Heart left ventricle (tissue), 16 donors: ENCODE measurements around the gene RPS15. TPM values are rescaled to one million over a fixed set of nuclear protein-coding genes. Genes with fewer than 3 reads are reported as not detected.

Experiments used
- ATAC-seq, 4 donors: fragments of 200-7000 bp; cut with Tn5 transposase; one replicate each; pipeline ENCODE4 v1.9.1; 2020 to 2022; ENCODE audit warnings: moderate library complexity in 4 of 4, mild to moderate bottlenecking in 3 of 4, moderate number of reproducible peaks in 1 of 4
- DNase-seq, 5 donors: peaks; one replicate each; pipeline ENCODE4 v3.0.0-alpha.2; 2020
- H3K27ac ChIP-seq, 12 donors: fragments of 200-600 bp; sonication (generic) in 4 of 12; one replicate each; pipeline versions ENCODE4 v1.5.0 to v1.8.0; 2016 to 2022; ENCODE audit warnings: mild to moderate bottlenecking in 2 of 12
- H3K27me3 ChIP-seq, 9 donors: fragments of 200-600 bp; sonication (generic) in 2 of 9; one replicate each; pipeline versions ENCODE4 v1.5.1 to v1.8.0; 2016 to 2022; ENCODE audit warnings: mild to moderate bottlenecking in 3 of 9
- H3K36me3 ChIP-seq, 9 donors: fragments of 200-600 bp; sonication (generic) in 2 of 9; one replicate each; pipeline versions ENCODE4 v1.5.0 to v1.8.0; 2018 to 2022; ENCODE audit warnings: mild to moderate bottlenecking in 2 of 9
- H3K4me1 ChIP-seq, 12 donors: fragments of 200-600 bp; sonication (generic) in 4 of 12; one replicate each; pipeline versions ENCODE4 v1.5.0 to v1.8.0; 2016 to 2022; ENCODE audit warnings: mild to moderate bottlenecking in 3 of 12
- H3K4me3 ChIP-seq, 12 donors: fragments of 200-600 bp; sonication (generic) in 4 of 12; one replicate each; pipeline versions ENCODE4 v1.5.0 to v1.8.0; 2017 to 2022; ENCODE audit warnings: mild to moderate bottlenecking in 9 of 12, moderate library complexity in 4 of 12
- H3K9me3 ChIP-seq, 12 donors: fragments of 200-600 bp; sonication (generic) in 4 of 12; one replicate each; pipeline versions ENCODE4 v1.5.0 to v1.8.0; 2016 to 2022; ENCODE audit warnings: mild to moderate bottlenecking in 1 of 12
- POLR2A ChIP-seq, 2 donors: fragments of 450-650 bp; IDR thresholded peaks; one replicate each; pipeline ENCODE4 v1.6.1; 2017; ENCODE audit warnings: antibody characterized with exemption in 2 of 2, mild to moderate bottlenecking in 2 of 2, moderate library complexity in 2 of 2
- WGBS, 4 donors: extraction: QIAGEN DNeasy Blood & Tissue Kit in 2 of 4; methylation state at CpG; one replicate each; pipeline versions ENCODE4 v1.1.5 to v1.1.7; 2013 to 2018; 5-methylcytosine and 5-hydroxymethylcytosine counted together
- intact Hi-C, 10 donors: fragments of 100-400 bp; cut with DNase I; formaldehyde crosslinking; loops; one replicate each; pipeline versions ENCODE4 v1.11.1 to v1.14.2; 2022
- polyA plus RNA-seq, 2 donors: library from polyadenylated mRNA; stranded (reverse); fragments of 200-250 nt; gene quantifications; one replicate each; pipeline ENCODE4 v1.2.3, GENCODE V29; 2013
- total RNA-seq, 9 donors: library from RNA; depleted of rRNA in 2 of 9; stranded (reverse); fragments of >200 nt in 2 of 9; fragmentation: NEBNext Ultra II Directional in 3 of 9; extraction: Animal tissue kit (Norgen Biotek cat#: 25700) in 3 of 9; gene quantifications; one replicate each; pipeline versions ENCODE4 v1.1.0 to v1.2.4, GENCODE V29; 2016 to 2023
- TF ChIP-seq, protein P1 (sequence below), 12 donors: fragments of 200-600 bp; sonication (generic) in 4 of 12; IDR thresholded peaks; one replicate each; pipeline versions ENCODE4 v1.5.0 to v1.8.0; 2018 to 2022; ENCODE audit warnings: antibody characterized with exemption in 12 of 12, mild to moderate bottlenecking in 5 of 12
- donor health status: ischemic (EF 13 %, LVEDD 7.1; RV severe dilation, severe dysfunction).
- donor health status: healthy with polysubstance abuse.
- donor health status: DM: no; HTN: yes; CAD: no.
- donor health status: DM: no; HTN: no; CAD: no.
- donor health status: ischemic (EF 25% LVEDD 6.9; RV normal size, moderate dysfunction).
- donor health status: ischemic (EF 25% LVEDD 5.7; RV mildly dilated, moderate dysfunction).
- donor health status: healthy.
- donor health status: DM: yes; HTN: yes; CAD: no.
- donor health status: ischemic (EF 35%, LVEDD 5.7; RV mildly dilated, moderate dysfunction).
- donor health status: nonischemic (EF 11% LVEDD 7.7; RV severe dilation, severe dysfunction).
- donor health status: DM: yes; HTN: yes; CAD: no.
- donor health status: PGD.
- donor health status: ischemic (EF 29% LVEDD 5.4; RV normal size, mild dysfunction).
- donor health status: nonischemic (EF 23%, LVEDD 6.1; RV moderate dilation, normal function).

RPS15 gene
- total and polyA plus RNA-seq, 11 donors, result 468 to 2,683 (median 679) TPM

GRCh38 chr19:1402411-1403070, 35.7 kb upstream of the RPS15 start:
- H3K27me3 ChIP-seq, result peaks cover 0 to 25% (median 0%) of the 10 kb centered on the region in 9 donors
- WGBS, 4 donors, result 60 to 69% (median 63%) methylated on average over 17 to 25 of the region's 25 CpGs
- H3K9me3 ChIP-seq, result no peaks in the 10 kb centered on the region
- intact Hi-C loops, result loop anchor here in 5 of 10 donors (5.0 to 10.0 kb wide), 4 partner anchors 85 to 128 kb away; partner anchors contain the start of gene FAM174C (in 3 of the 5)
- H3K27ac ChIP-seq, result no peak overlapping the region
- H3K4me3 ChIP-seq, result no peak overlapping the region
- ATAC-seq (no peak), DNase-seq (peak in 2 of 5 donors; percentile 20 to 61)
- TF ChIP-seq POLR2A (IDR thresholded peaks at IDR 0.05), result no peak
- TF ChIP-seq, protein P1, sequence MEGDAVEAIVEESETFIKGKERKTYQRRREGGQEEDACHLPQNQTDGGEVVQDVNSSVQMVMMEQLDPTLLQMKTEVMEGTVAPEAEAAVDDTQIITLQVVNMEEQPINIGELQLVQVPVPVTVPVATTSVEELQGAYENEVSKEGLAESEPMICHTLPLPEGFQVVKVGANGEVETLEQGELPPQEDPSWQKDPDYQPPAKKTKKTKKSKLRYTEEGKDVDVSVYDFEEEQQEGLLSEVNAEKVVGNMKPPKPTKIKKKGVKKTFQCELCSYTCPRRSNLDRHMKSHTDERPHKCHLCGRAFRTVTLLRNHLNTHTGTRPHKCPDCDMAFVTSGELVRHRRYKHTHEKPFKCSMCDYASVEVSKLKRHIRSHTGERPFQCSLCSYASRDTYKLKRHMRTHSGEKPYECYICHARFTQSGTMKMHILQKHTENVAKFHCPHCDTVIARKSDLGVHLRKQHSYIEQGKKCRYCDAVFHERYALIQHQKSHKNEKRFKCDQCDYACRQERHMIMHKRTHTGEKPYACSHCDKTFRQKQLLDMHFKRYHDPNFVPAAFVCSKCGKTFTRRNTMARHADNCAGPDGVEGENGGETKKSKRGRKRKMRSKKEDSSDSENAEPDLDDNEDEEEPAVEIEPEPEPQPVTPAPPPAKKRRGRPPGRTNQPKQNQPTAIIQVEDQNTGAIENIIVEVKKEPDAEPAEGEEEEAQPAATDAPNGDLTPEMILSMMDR (IDR thresholded peaks at IDR 0.05), result no peak
- peaks cover 0 to 3% (median 0%) of the 10 kb centered on the region in 9 donors for H3K36me3 ChIP-seq
- peaks cover 0 to 36% (median 21%) of the 10 kb centered on the region in 12 donors for H3K4me1 ChIP-seq

DNA sequence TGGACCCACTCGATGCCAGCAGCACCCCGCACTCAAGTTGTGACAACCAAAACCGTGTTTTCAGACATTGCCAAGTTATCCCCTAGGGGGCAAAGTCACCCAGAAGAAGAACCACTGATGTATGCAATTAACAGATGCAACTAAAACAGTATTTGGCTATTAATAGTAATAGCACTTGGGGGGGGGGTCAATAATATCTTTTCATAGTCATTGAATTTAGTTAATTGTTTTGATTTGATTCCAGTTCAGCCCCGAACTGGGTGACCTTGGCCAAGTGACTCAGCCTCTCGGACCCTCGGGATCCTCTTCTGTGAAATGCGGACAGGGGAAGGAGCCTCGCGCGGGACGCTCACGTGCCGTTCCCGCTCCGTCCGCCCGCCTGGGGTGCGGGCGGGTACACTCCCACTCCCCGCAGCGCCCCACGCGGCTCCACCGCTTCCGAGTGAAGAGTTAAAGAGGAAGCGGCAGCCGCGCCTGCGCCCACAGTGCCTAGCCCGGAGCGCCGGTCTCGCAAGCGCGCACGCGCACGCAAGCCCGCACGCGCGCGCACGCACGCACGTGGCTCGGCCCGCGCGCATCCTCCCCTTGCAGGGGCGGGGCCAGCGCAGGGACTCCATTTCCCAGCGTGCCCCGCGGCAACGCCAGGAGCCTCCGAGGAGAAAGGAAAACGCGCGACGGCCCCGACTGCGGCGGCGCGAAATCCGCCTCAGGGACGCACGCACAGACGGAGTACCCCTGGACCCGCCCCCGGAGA, 31.2 kb upstream of the RPS15 start:
- Histone ChIP-seq H3K4me1 (peaks cover 24 to 54% (median 38%) of the 10 kb centered on the region in 12 donors), H3K9me3 (no peaks in the 10 kb centered on the region), H3K27me3 (peaks cover 0 to 12% (median 0%) of the 10 kb centered on the region in 9 donors), H3K27ac (peak overlapping the region; percentile 39 to 98 (median 84)), H3K4me3 (peak overlapping the region in 11 of 12 donors; percentile 31 to 100 (median 85)), H3K36me3 (peaks cover 0 to 8% (median 0%) of the 10 kb centered on the region in 9 donors)
- peak; percentile 99 to 100 (median 100) for DNase-seq
- intact Hi-C loops, result loop anchor here in 3 of 10 donors (5.0 to 10.0 kb wide), 2 partner anchors 132 to 185 kb away; partner anchors contain the start of genes FAM174C (in 2 of the 3) and MBD3 (in 1 of the 3)
- ATAC-seq, result peak; percentile 89 to 92 (median 90)
- WGBS, 4 donors, result 0 to 1% (median 1%) methylated on average over 19 to 72 of the region's 72 CpGs
- TF ChIP-seq, protein P1 (IDR thresholded peaks at IDR 0.05), result peak in 8 of 12 donors; percentile 22 to 46 (median 30)
- peak in 1 of 2 donors; percentile 71 for TF ChIP-seq POLR2A (IDR thresholded peaks at IDR 0.05)

DNA sequence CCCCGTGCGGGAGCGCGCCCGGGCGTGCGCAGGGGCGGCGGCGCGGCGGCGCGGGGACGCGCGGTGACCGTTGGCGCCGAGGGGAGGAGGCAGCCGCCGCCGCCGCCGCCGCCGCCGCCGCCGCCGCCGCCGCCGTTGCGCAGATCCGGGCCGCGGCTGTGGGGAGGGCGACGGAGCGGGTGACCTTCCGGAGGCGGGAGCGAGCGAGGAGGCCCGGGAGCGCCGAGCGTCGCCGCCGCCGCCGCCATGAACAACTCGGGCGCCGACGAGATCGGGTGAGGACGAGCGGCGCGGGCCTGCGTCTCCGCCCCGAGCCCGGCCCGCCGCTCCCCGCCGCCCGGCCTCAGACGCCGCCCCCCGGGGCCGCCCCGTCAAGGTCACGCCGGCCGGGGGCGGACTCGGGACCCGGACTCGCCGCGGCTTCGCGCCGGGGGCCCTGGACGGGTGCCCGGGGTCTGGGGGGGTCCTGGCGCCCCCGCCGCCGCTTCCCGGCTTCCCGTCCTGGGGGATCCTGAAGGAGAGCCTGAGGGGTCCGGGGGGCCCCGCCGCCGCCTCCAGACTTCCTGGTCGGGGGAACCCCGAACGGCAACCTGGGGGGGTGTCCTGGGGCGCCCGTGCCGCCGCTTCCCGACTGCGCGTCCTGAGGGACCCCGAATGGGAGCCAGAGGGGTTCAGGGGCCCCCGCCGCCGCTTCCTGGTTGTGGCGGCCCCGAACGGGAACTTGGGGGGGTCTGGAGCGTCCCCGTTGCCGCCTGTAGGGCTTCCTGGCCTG, 30.5 kb upstream of the RPS15 start, which contains the start of gene DAZAP1:
TSS of gene DAZAP1 (plus strand) at position 59 of the 772 bp plus-strand sequence. CDS start at position 247, 188 bp downstream.
- TF ChIP-seq POLR2A (IDR thresholded peaks at IDR 0.05), result no peak
- TF ChIP-seq, protein P1 (IDR thresholded peaks at IDR 0.05), result no peak
- Histone ChIP-seq H3K27me3 (peaks cover 0 to 7% (median 0%) of the 10 kb centered on the region in 9 donors), H3K36me3 (peaks cover 0 to 15% (median under 1%) of the 10 kb centered on the region in 9 donors), H3K9me3 (no peaks in the 10 kb centered on the region), H3K4me1 (peaks cover 24 to 54% (median 45%) of the 10 kb centered on the region in 12 donors), H3K4me3 (peak within 1 kb of the TSS; percentile 82 to 100 (median 96)), H3K27ac (peak within 1 kb of the TSS; percentile 87 to 98 (median 94))
- DNase-seq, result peak in 3 of 5 donors; percentile 51 to 74 (median 62)
- intact Hi-C loops, result loop anchor here in 3 of 10 donors (5.0 to 10.0 kb wide), 2 partner anchors 133 to 185 kb away; partner anchors contain the start of genes FAM174C (in 2 of the 3) and MBD3 (in 1 of the 3)
- ATAC-seq, result peak in 1 of 4 donors; percentile 5
- WGBS, 4 donors, result 0 to 1% (median 1%) methylated on average over 51 to 121 of the region's 121 CpGs; no CpG with 5 or more reads in 1 of the 4 donors
